Neural progenitor cell (in vitro differentiated cells): ENCODE measurements around the gene KANSL2.

Source experiments
- EZH2 ChIP-seq: fragments of 200-600 bp; sonication (generic); IDR thresholded peaks from 2 replicates; pipeline ENCODE4 v1.6.1; 2017; ENCODE audit warnings: antibody characterized with exemption, mild to moderate bottlenecking, moderate library complexity
- TF ChIP-seq, protein P1 (sequence below): fragments of 200-600 bp; sonication (generic); IDR thresholded peaks from 2 replicates; pipeline ENCODE4 v1.5.1; 2017; ENCODE audit warnings: antibody characterized with exemption, mild to moderate bottlenecking

- no peak for TF ChIP-seq EZH2
- TF ChIP-seq, protein P1, sequence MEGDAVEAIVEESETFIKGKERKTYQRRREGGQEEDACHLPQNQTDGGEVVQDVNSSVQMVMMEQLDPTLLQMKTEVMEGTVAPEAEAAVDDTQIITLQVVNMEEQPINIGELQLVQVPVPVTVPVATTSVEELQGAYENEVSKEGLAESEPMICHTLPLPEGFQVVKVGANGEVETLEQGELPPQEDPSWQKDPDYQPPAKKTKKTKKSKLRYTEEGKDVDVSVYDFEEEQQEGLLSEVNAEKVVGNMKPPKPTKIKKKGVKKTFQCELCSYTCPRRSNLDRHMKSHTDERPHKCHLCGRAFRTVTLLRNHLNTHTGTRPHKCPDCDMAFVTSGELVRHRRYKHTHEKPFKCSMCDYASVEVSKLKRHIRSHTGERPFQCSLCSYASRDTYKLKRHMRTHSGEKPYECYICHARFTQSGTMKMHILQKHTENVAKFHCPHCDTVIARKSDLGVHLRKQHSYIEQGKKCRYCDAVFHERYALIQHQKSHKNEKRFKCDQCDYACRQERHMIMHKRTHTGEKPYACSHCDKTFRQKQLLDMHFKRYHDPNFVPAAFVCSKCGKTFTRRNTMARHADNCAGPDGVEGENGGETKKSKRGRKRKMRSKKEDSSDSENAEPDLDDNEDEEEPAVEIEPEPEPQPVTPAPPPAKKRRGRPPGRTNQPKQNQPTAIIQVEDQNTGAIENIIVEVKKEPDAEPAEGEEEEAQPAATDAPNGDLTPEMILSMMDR = no peak
Observed at GRCh38 chr12:48680861-48681260, 1.2 kb downstream of the KANSL2 start.
